ENCODE results near the gene TRIM33. TPM values are rescaled to one million over a fixed set of nuclear protein-coding genes. Genes with fewer than 3 reads are reported as not detected.
"Not testable (repeated sequence)": the region's sequence is repeated elsewhere in the genome, so short reads cannot be mapped to it uniquely, and the experiment has no call there.

The TRIM33 gene
- total RNA-seq, 1 experiment from 2014 or later: 7.9 TPM

GRCh38 chr1:114446198-114446597 lies 64.8 kb downstream of the TRIM33 start:
- in situ Hi-C loops (cut with HindIII; ENCODE audit: low pct_unique_long_range_greater_than_20kb, low sequenced_read_pairs): no loop called here
- DNase-seq (ENCODE audit: low read depth): no peak

GRCh38 chr1:114443226-114443625 lies 67.8 kb downstream of the TRIM33 start:
- in situ Hi-C loops (cut with HindIII; ENCODE audit: low pct_unique_long_range_greater_than_20kb, low sequenced_read_pairs); DNase-seq (ENCODE audit: low read depth): not testable (repeated sequence)

GRCh38 chr1:114441332-114441731 lies 69.7 kb downstream of the TRIM33 start:
- in situ Hi-C loops (cut with HindIII; ENCODE audit: low pct_unique_long_range_greater_than_20kb, low sequenced_read_pairs): no loop called here
- no peak for DNase-seq (ENCODE audit: low read depth)

GRCh38 chr1:114439369-114439768 lies 71.6 kb downstream of the TRIM33 start:
- in situ Hi-C loops (cut with HindIII; ENCODE audit: low pct_unique_long_range_greater_than_20kb, low sequenced_read_pairs): no loop called here
- no peak for DNase-seq (ENCODE audit: low read depth)

GRCh38 chr1:114437812-114438211 lies 73.2 kb downstream of the TRIM33 start:
- DNase-seq (ENCODE audit: low read depth): no peak
- in situ Hi-C loops (cut with HindIII; ENCODE audit: low pct_unique_long_range_greater_than_20kb, low sequenced_read_pairs): no loop called here

- in situ Hi-C loops (cut with HindIII; ENCODE audit: low pct_unique_long_range_greater_than_20kb, low sequenced_read_pairs): no loop called here
- DNase-seq (ENCODE audit: low read depth): no peak
Measured at GRCh38 chr1:114436799-114437198, 74.2 kb downstream of the TRIM33 start.

- in situ Hi-C loops (cut with HindIII; ENCODE audit: low pct_unique_long_range_greater_than_20kb, low sequenced_read_pairs): no loop called here
- no peak for DNase-seq (ENCODE audit: low read depth)
Measured at GRCh38 chr1:114435088-114435715, 75.8 kb downstream of the TRIM33 start.

GRCh38 chr1:114431026-114431425 lies 80.0 kb downstream of the TRIM33 start:
- in situ Hi-C loops (cut with HindIII; ENCODE audit: low pct_unique_long_range_greater_than_20kb, low sequenced_read_pairs): no loop called here

GRCh38 chr1:114428083-114428754 lies 82.8 kb downstream of the TRIM33 start:
- in situ Hi-C loops (cut with HindIII; ENCODE audit: low pct_unique_long_range_greater_than_20kb, low sequenced_read_pairs): no loop called here
- DNase-seq (ENCODE audit: low read depth): no peak

More at GRCh38 chr1:114431026-114431425, 80.0 kb downstream of the TRIM33 start:
- no peak for DNase-seq (ENCODE audit: low read depth)

- no peak for DNase-seq (ENCODE audit: low read depth)
- in situ Hi-C loops (cut with HindIII; ENCODE audit: low pct_unique_long_range_greater_than_20kb, low sequenced_read_pairs): no loop called here
Measured at GRCh38 chr1:114427612-114428011, 83.4 kb downstream of the TRIM33 start.

GRCh38 chr1:114423455-114423854 lies 87.5 kb downstream of the TRIM33 start:
- in situ Hi-C loops (cut with HindIII; ENCODE audit: low pct_unique_long_range_greater_than_20kb, low sequenced_read_pairs): no loop called here
- DNase-seq (ENCODE audit: low read depth): no peak

GRCh38 chr1:114418948-114419347 lies 92.1 kb downstream of the TRIM33 start:
- DNase-seq (ENCODE audit: low read depth); in situ Hi-C loops (cut with HindIII; ENCODE audit: low pct_unique_long_range_greater_than_20kb, low sequenced_read_pairs): not testable (repeated sequence)

GRCh38 chr1:114397601-114398000 lies 113.4 kb downstream of the TRIM33 start:
- DNase-seq (ENCODE audit: low read depth): no peak
- in situ Hi-C loops (cut with HindIII; ENCODE audit: low pct_unique_long_range_greater_than_20kb, low sequenced_read_pairs): no loop called here

GRCh38 chr1:114395863-114396262 lies 115.1 kb downstream of the TRIM33 start:
- DNase-seq (ENCODE audit: low read depth): no peak
- in situ Hi-C loops (cut with HindIII; ENCODE audit: low pct_unique_long_range_greater_than_20kb, low sequenced_read_pairs): no loop called here

GRCh38 chr1:114390960-114391359 lies 120.0 kb downstream of the TRIM33 start:
- no peak for DNase-seq (ENCODE audit: low read depth)
- in situ Hi-C loops (cut with HindIII; ENCODE audit: low pct_unique_long_range_greater_than_20kb, low sequenced_read_pairs): no loop called here

GRCh38 chr1:114390361-114390760 lies 120.6 kb downstream of the TRIM33 start:
- in situ Hi-C loops (cut with HindIII; ENCODE audit: low pct_unique_long_range_greater_than_20kb, low sequenced_read_pairs): no loop called here
- no peak for DNase-seq (ENCODE audit: low read depth)

GRCh38 chr1:114388432-114389003 lies 122.5 kb downstream of the TRIM33 start:
- in situ Hi-C loops (cut with HindIII; ENCODE audit: low pct_unique_long_range_greater_than_20kb, low sequenced_read_pairs): no loop called here
- DNase-seq (ENCODE audit: low read depth): no peak

- DNase-seq (ENCODE audit: low read depth); in situ Hi-C loops (cut with HindIII; ENCODE audit: low pct_unique_long_range_greater_than_20kb, low sequenced_read_pairs): not testable (repeated sequence)
Measured at GRCh38 chr1:114387585-114387984, 123.4 kb downstream of the TRIM33 start.

GRCh38 chr1:114387010-114387360 lies 124.0 kb downstream of the TRIM33 start:
- no peak for DNase-seq (ENCODE audit: low read depth)
- in situ Hi-C loops (cut with HindIII; ENCODE audit: low pct_unique_long_range_greater_than_20kb, low sequenced_read_pairs): no loop called here
